Subcutaneous abdominal adipose tissue (tissue), 5 donors: ENCODE results near the gene CRYBG2.
"Not testable (repeated sequence)": the region's sequence is repeated elsewhere in the genome, so short reads cannot be mapped to it uniquely, and the experiment has no call there.

Experiments
- H3K27ac ChIP-seq: one replicate; pipeline ENCODE4 v1.7.0; 2013; ENCODE audit warnings: low read depth, mild to moderate bottlenecking, inconsistent platforms, low read length, moderate library complexity
- H3K27me3 ChIP-seq, 5 donors: one replicate each; pipeline ENCODE4 v1.7.0; 2013; ENCODE audit warnings: low read length in 5 of 5, inconsistent platforms in 1 of 5; ENCODE audit not compliant: control insufficient read depth in 5 of 5, insufficient read depth in 4 of 5
- H3K36me3 ChIP-seq, 5 donors: one replicate each; pipeline ENCODE4 v1.7.0; 2013; ENCODE audit warnings: low read length in 5 of 5; ENCODE audit not compliant: control insufficient read depth in 5 of 5, insufficient read depth in 5 of 5
- H3K4me1 ChIP-seq, 5 donors: one replicate each; pipeline ENCODE4 v1.7.0; 2013; ENCODE audit warnings: low read length in 5 of 5, mild to moderate bottlenecking in 3 of 5, moderate library complexity in 1 of 5; ENCODE audit not compliant: control insufficient read depth in 5 of 5, insufficient read depth in 5 of 5
- H3K4me3 ChIP-seq, 5 donors: one replicate each; pipeline ENCODE4 v1.7.0; 2013; ENCODE audit warnings: low read length in 5 of 5, low read depth in 1 of 5
- H3K9ac ChIP-seq, 5 donors: one replicate each; pipeline ENCODE4 v1.7.0; 2013; ENCODE audit warnings: low read length in 5 of 5, mild to moderate bottlenecking in 4 of 5, moderate library complexity in 3 of 5
- H3K9me3 ChIP-seq, 5 donors: one replicate each; pipeline ENCODE4 v1.7.0; 2013; ENCODE audit warnings: low read length in 5 of 5; ENCODE audit not compliant: control insufficient read depth in 5 of 5
- donor health status: healthy.
- donor health status: healthy.
- donor health status: healthy.
- donor health status: healthy.
- donor health status: healthy.

The CRYBG2 gene

DNA sequence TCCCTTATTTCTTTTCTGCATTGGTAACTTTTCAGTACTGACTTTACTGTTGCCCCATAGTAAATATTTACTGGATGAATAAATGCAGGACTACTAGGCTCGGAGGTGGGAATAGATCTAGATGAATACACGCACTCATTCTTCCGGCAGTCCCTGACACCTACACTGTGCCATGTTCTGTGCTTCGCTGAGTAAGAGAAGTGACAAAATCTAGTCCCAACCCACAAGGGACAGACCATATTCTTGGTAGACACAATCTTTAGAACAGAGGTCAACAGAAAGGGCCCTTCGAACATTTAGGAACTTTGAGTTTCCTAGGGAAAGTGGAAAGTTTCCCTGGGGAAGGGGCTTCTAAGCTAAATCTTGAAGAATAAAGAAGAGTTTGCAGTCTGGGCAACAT is 39.4 kb downstream of the CRYBG2 start:
- Histone ChIP-seq H3K4me3 (no peak overlapping the region), H3K36me3 (no peaks in the 10 kb centered on the region), H3K9me3 (no peaks in the 10 kb centered on the region), H3K27ac (no peak overlapping the region), H3K4me1 (peaks cover 6 to 36% (median 19%) of the 10 kb centered on the region in 5 donors), H3K9ac (no peak overlapping the region), H3K27me3 (no peaks in the 10 kb centered on the region)

GRCh38 chr1:26307966-26308899 is 45.7 kb downstream of the CRYBG2 start:
- not testable (repeated sequence) for H3K36me3 ChIP-seq, H3K9ac ChIP-seq, H3K27ac ChIP-seq, H3K9me3 ChIP-seq, H3K27me3 ChIP-seq, H3K4me3 ChIP-seq
- H3K4me1 ChIP-seq: peaks cover 7 to 24% (median 16%) of the 10 kb centered on the region in 5 donors

- peaks cover 11 to 33% (median 24%) of the 10 kb centered on the region in 5 donors for H3K4me1 ChIP-seq
- no peak overlapping the region for H3K4me3 ChIP-seq
- H3K9ac ChIP-seq: no peak overlapping the region
- no peaks in the 10 kb centered on the region for H3K36me3 ChIP-seq
- H3K27ac ChIP-seq: no peak overlapping the region
- H3K9me3 ChIP-seq: no peaks in the 10 kb centered on the region
- H3K27me3 ChIP-seq: no peaks in the 10 kb centered on the region
Measured at GRCh38 chr1:26307363-26307781, 46.6 kb downstream of the CRYBG2 start.

DNA sequence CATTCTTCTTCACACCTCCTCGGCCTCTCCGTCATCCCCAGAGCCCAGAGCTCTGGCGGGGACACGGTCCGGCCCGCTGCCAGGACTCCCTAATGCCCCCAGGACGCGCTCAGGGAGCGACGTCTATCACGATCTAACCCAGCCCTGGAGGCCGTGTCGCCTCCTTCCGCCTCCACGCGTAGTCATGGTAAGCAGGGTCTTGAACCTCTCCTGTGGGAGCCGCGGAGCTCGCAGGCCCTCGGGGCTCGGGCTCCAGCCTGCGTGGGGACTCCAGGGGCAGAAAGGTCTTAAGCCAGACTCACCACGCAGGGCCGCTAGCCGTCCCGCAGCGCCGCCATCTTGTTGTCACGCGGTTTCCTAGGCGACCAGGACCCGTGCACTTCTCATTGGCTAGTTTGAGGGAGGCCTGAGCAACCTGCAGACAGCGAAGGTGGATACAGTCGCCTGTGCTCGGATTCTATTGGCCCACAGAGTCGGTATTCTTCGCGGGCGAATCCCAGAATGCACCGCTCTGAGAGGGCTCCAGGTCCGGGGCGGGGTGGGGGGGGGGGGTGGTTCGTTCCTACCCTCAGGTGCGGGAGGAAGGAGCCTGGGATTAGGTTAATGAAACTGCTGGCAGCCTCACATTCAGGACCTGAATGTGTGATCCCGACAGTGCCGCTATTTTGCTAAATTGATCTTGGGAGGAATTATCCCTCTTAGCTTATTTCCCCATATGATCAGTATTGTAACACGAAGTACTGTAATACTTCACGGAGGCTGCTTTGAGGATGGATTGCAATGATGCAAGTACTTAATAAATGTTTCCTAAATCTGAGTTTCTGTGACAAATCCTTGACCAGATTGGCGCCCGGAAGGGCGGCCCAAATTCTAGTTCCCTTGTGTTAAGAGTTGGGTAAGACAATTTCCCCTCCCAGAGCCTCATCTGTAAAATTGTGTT is 47.4 kb downstream of the CRYBG2 start, which contains the start of gene UBXN11:
TSS of gene UBXN11 (minus strand) at position 347 of the 940 bp plus-strand sequence. CDS start 3,753 bp downstream, outside the sequence.
- Histone ChIP-seq H3K36me3 (no peaks in the 10 kb centered on the region), H3K27ac (peak within 1 kb of the TSS; percentile 65), H3K27me3 (no peaks in the 10 kb centered on the region), H3K9me3 (no peaks in the 10 kb centered on the region), H3K9ac (peak within 1 kb of the TSS in 4 of 5 donors; percentile 40 to 86 (median 76)), H3K4me1 (peaks cover 11 to 34% (median 24%) of the 10 kb centered on the region in 5 donors), H3K4me3 (peak within 1 kb of the TSS; percentile 75 to 84 (median 77))

- H3K9me3 ChIP-seq: no peaks in the 10 kb centered on the region
- no peaks in the 10 kb centered on the region for H3K27me3 ChIP-seq
- peak overlapping the region; percentile 75 to 84 (median 77) for H3K4me3 ChIP-seq
- H3K27ac ChIP-seq: peak overlapping the region; percentile 65
- H3K4me1 ChIP-seq: peaks cover 11 to 34% (median 31%) of the 10 kb centered on the region in 5 donors
- no peaks in the 10 kb centered on the region for H3K36me3 ChIP-seq
- H3K9ac ChIP-seq: peak overlapping the region in 4 of 5 donors; percentile 40 to 86 (median 76)
Measured at GRCh38 chr1:26305667-26306289, 48.2 kb downstream of the CRYBG2 start.

DNA sequence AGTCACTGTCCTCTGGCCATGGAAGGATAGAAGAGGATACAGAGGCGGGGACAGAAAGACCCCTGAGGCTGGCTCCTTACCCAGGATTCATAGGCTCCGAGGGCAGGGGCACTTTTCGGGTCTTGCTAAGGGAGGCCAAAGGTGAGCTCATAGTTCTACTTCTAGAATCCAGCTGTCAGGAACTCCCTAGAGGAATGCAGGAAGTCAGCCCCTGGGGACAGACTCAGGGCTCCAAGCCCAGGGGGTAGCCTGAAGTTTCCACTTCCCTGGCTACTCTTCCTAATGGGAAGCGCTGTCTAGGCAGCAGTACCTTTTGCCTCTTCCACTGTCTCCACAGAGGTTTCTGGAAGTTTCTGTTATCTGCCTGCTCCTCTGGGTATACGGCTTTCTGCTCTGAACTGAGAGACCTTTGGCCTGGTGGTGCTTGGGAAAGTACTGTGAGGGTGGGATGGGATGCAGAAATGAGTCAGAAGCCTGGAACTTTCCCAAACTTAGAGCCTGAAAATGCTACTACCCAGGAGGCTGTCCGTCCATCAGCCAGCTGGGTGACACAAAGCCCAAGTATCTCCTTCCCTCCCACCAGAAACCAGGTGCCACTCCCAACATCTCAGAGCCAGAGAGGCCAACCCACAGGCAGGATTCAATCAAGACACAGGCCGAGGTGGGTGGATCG is 51.1 kb downstream of the CRYBG2 start:
- peak overlapping the region; percentile 55 for H3K27ac ChIP-seq
- H3K4me1 ChIP-seq: peaks cover 11 to 37% (median 34%) of the 10 kb centered on the region in 5 donors
- H3K9ac ChIP-seq: peak overlapping the region in 2 of 5 donors; percentile 37 to 44

DNA sequence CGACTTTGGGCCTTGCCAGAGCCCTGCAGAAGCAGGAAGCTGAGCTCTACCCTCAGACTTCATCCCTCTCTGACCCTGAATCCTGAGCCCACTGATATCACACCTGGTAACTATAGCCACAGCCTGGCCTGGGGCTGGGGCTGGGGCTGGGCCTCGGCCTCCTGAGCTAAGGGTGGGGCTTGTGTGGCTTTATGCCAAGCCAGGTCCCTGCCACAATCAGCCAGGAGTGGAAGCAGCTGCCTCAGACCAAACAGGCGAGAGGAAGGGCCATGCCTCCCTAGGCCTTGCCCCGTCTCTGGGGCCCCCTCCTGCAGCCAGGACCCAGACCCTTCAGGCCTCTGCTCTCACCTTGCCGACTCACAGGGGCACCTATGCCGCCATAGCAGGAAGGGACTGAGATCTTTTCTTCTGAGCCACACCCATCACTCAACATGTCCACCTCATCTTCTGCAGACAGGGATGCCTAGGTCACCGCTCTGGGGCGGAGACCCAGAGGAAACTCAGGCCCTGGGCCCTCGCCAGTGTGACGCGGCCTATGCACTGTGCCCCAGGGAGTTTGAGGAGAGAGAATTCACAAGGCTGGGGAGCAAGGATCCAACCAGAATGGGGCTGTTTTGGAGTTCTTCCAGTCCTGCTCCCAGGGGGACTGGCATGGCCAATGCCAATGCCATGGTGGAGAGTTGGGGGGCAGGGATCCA is 53.2 kb downstream of the CRYBG2 start:
- no peaks in the 10 kb centered on the region for H3K27me3 ChIP-seq
- no peak overlapping the region for H3K4me3 ChIP-seq
- H3K9me3 ChIP-seq: no peaks in the 10 kb centered on the region
- peak overlapping the region in 1 of 5 donors; percentile 14 for H3K9ac ChIP-seq
- no peak overlapping the region for H3K27ac ChIP-seq
- peaks cover 4 to 23% (median 19%) of the 10 kb centered on the region in 5 donors for H3K4me1 ChIP-seq
- peaks cover 0 to 13% (median 0%) of the 10 kb centered on the region in 5 donors for H3K36me3 ChIP-seq

More for the DNA sequence above, 51.1 kb downstream of the CRYBG2 start:
- Histone ChIP-seq H3K9me3 (no peaks in the 10 kb centered on the region), H3K36me3 (no peaks in the 10 kb centered on the region), H3K27me3 (no peaks in the 10 kb centered on the region), H3K4me3 (no peak overlapping the region)

- Histone ChIP-seq H3K9me3 (no peaks in the 10 kb centered on the region), H3K4me3 (no peak overlapping the region), H3K27me3 (no peaks in the 10 kb centered on the region), H3K9ac (no peak overlapping the region), H3K4me1 (peaks cover under 1 to 17% (median 11%) of the 10 kb centered on the region in 5 donors), H3K36me3 (peaks cover 0 to 13% (median 3%) of the 10 kb centered on the region in 5 donors), H3K27ac (no peak overlapping the region)
Measured at GRCh38 chr1:26297791-26298124, 56.2 kb downstream of the CRYBG2 start.
